ENCODE results near the gene GOLGA2. TPM values are rescaled to one million over a fixed set of nuclear protein-coding genes. Genes with fewer than 3 reads are reported as not detected.
A peak's percentile ranks its signal among the peaks of the same experiment; 100 is the strongest.

GOLGA2 gene
- total RNA-seq, 1 donor from 2014 or later, result 25.2 TPM

GRCh38 chr9:128215491-128216409 lies 60.1 kb downstream of the GOLGA2 start:
- Histone ChIP-seq H3K9ac (no peak overlapping the region), H3K9me3 (ENCODE audit: low read depth) (no peaks in the 10 kb centered on the region), H2AFZ (replicated peaks) (no peak overlapping the region), H3K4me2 (no peak overlapping the region), H3K4me1 (no peaks in the 10 kb centered on the region), H3K27ac (no peak overlapping the region), H3K36me3 (no peaks in the 10 kb centered on the region), H3F3A (ENCODE audit: low read depth) (peaks cover 14% of the 10 kb centered on the region), H3K79me2 (ENCODE audit: low read depth) (no peaks in the 10 kb centered on the region), H3K4me3 (no peak overlapping the region), H4K20me1 (ENCODE audit: low read depth) (peaks cover 65% of the 10 kb centered on the region), H3K27me3 (no peaks in the 10 kb centered on the region)
- H3K4me1 Mint-ChIP-seq, result peaks cover 43% of the 10 kb centered on the region
- DNase-seq (ENCODE audit: low spot score), result no peak
- TF ChIP-seq EZH2phosphoT487 (IDR thresholded peaks at IDR 0.05) (no peak), EZH2 (IDR thresholded peaks at IDR 0.05) (no peak), CTCF (IDR thresholded peaks at IDR 0.05) (no peak)
- no peaks in the 10 kb centered on the region for H3K9me3 Mint-ChIP-seq
- peaks cover 14% of the 10 kb centered on the region for H3K36me3 Mint-ChIP-seq
- H3K27me3 Mint-ChIP-seq (ENCODE audit: insufficient read depth, low read depth), result peaks cover 12% of the 10 kb centered on the region
- H3K27ac Mint-ChIP-seq, result peak overlapping the region; percentile 79
- no peak overlapping the region for H3K4me3 Mint-ChIP-seq

- H3K79me2 ChIP-seq (ENCODE audit: low read depth), result no peaks in the 10 kb centered on the region
- H3K9me3 ChIP-seq (ENCODE audit: low read depth), result no peaks in the 10 kb centered on the region
- no peak overlapping the region for H3K27ac Mint-ChIP-seq
- no peak overlapping the region for H3K27ac ChIP-seq
- H3K9ac ChIP-seq, result no peak overlapping the region
- H3K36me3 Mint-ChIP-seq, result peaks cover 14% of the 10 kb centered on the region
- H4K20me1 ChIP-seq (ENCODE audit: low read depth), result peaks cover 65% of the 10 kb centered on the region
- TF ChIP-seq EZH2phosphoT487 (IDR thresholded peaks at IDR 0.05) (no peak), CTCF (IDR thresholded peaks at IDR 0.05) (no peak), EZH2 (IDR thresholded peaks at IDR 0.05) (no peak)
- peaks cover 12% of the 10 kb centered on the region for H3K27me3 Mint-ChIP-seq (ENCODE audit: insufficient read depth, low read depth)
- H3K27me3 ChIP-seq, result no peaks in the 10 kb centered on the region
- no peaks in the 10 kb centered on the region for H3K4me1 ChIP-seq
- no peak overlapping the region for H3K4me3 Mint-ChIP-seq
- H2AFZ ChIP-seq (replicated peaks), result no peak overlapping the region
- H3F3A ChIP-seq (ENCODE audit: low read depth), result peaks cover 14% of the 10 kb centered on the region
- H3K4me3 ChIP-seq, result no peak overlapping the region
- no peaks in the 10 kb centered on the region for H3K36me3 ChIP-seq
- DNase-seq (ENCODE audit: low spot score), result no peak
- H3K9me3 Mint-ChIP-seq, result no peaks in the 10 kb centered on the region
- H3K4me1 Mint-ChIP-seq, result peaks cover 46% of the 10 kb centered on the region
- no peak overlapping the region for H3K4me2 ChIP-seq
These were observed 61.0 kb downstream of the GOLGA2 start for GRCh38 chr9:128214571-128215490.

- Histone ChIP-seq H3F3A (ENCODE audit: low read depth) (peaks cover 9% of the 10 kb centered on the region), H2AFZ (replicated peaks) (no peak overlapping the region), H3K9ac (no peak overlapping the region), H3K79me2 (ENCODE audit: low read depth) (no peaks in the 10 kb centered on the region), H3K27me3 (no peaks in the 10 kb centered on the region), H3K4me2 (no peak overlapping the region), H3K27ac (no peak overlapping the region), H3K36me3 (no peaks in the 10 kb centered on the region), H3K9me3 (ENCODE audit: low read depth) (no peaks in the 10 kb centered on the region), H3K4me1 (no peaks in the 10 kb centered on the region), H4K20me1 (ENCODE audit: low read depth) (peaks cover 64% of the 10 kb centered on the region), H3K4me3 (no peak overlapping the region)
- Mint-ChIP-seq H3K27me3 (ENCODE audit: insufficient read depth, low read depth) (peaks cover 12% of the 10 kb centered on the region), H3K27ac (no peak overlapping the region), H3K4me1 (peaks cover 44% of the 10 kb centered on the region), H3K4me3 (no peak overlapping the region), H3K36me3 (peaks cover 12% of the 10 kb centered on the region), H3K9me3 (no peaks in the 10 kb centered on the region)
- TF ChIP-seq CTCF (IDR thresholded peaks at IDR 0.05) (no peak), EZH2phosphoT487 (IDR thresholded peaks at IDR 0.05) (no peak), EZH2 (IDR thresholded peaks at IDR 0.05) (no peak)
- DNase-seq (ENCODE audit: low spot score), result no peak
These were observed 61.9 kb downstream of the GOLGA2 start for GRCh38 chr9:128213746-128214497.

Measured in neural progenitor cell (in vitro differentiated cells).